Mesenchymal stem cell (in vitro differentiated cells and primary cell): Measurements from ENCODE around the gene CORO1C.

ENCODE experiments used
- DNase-seq: peaks from one replicate; pipeline ENCODE4 v3.0.0-alpha.2; 2013
- H2AFZ ChIP-seq: one replicate; pipeline ENCODE4 v1.6.1; 2013; ENCODE audit warnings: low read depth, mild to moderate bottlenecking, control low read depth, inconsistent platforms, low read length, moderate library complexity
- H2AK5ac ChIP-seq: 2 replicates; pipeline ENCODE4 v1.6.1; 2013; ENCODE audit warnings: low read length, moderate library complexity, mild to moderate bottlenecking, inconsistent platforms; ENCODE audit not compliant: severe bottlenecking
- H2BK120ac ChIP-seq: one replicate; pipeline ENCODE4 v1.6.1; 2013; ENCODE audit warnings: low read depth, mild to moderate bottlenecking, inconsistent platforms, low read length, moderate library complexity
- H2BK12ac ChIP-seq, 2 experiments: one replicate each; pipeline ENCODE4 v1.6.1; 2013; ENCODE audit warnings: inconsistent platforms in 2 of 2, low read length in 2 of 2, mild to moderate bottlenecking in 2 of 2, moderate library complexity in 2 of 2, control low read depth in 1 of 2
- H2BK15ac ChIP-seq: one replicate; pipeline ENCODE4 v1.6.1; 2013; ENCODE audit warnings: mild to moderate bottlenecking, low read depth, inconsistent platforms; ENCODE audit not compliant: poor library complexity, severe bottlenecking
- H2BK5ac ChIP-seq: 2 replicates; pipeline ENCODE4 v1.6.1; 2013; ENCODE audit warnings: low read depth, mild to moderate bottlenecking, low read length, control low read depth, inconsistent platforms; ENCODE audit not compliant: poor library complexity, severe bottlenecking
- H3K14ac ChIP-seq, 2 experiments: one replicate each; pipeline ENCODE4 v1.6.1; 2013; ENCODE audit warnings: inconsistent platforms in 2 of 2, low read length in 2 of 2, control low read depth in 1 of 2, mild to moderate bottlenecking in 1 of 2, moderate library complexity in 1 of 2
- H3K18ac ChIP-seq, 2 experiments: one replicate each; pipeline ENCODE4 v1.6.1; 2013; ENCODE audit warnings: inconsistent platforms in 2 of 2, low read length in 2 of 2, control low read depth in 1 of 2, low read depth in 1 of 2, mild to moderate bottlenecking in 1 of 2
- H3K23ac ChIP-seq, 2 experiments: one replicate each; pipeline ENCODE4 v1.6.1; 2013; ENCODE audit warnings: inconsistent platforms in 2 of 2, low read length in 2 of 2, mild to moderate bottlenecking in 2 of 2, moderate library complexity in 2 of 2, control low read depth in 1 of 2
- H3K27ac ChIP-seq: 2 replicates; pipeline ENCODE4 v1.5.1; 2013; ENCODE audit warnings: mild to moderate bottlenecking, moderate library complexity, low read length, control low read depth, inconsistent platforms; ENCODE audit not compliant: poor library complexity, severe bottlenecking
- H3K27me3 ChIP-seq, 2 experiments: 2 replicates each; pipeline versions ENCODE4 v1.6.1 to v1.7.0; 2013; ENCODE audit warnings: low read length in 2 of 2, mild to moderate bottlenecking in 2 of 2, moderate library complexity in 2 of 2, control low read depth in 1 of 2, inconsistent platforms in 1 of 2; ENCODE audit not compliant: control insufficient read depth in 1 of 2, insufficient read depth in 1 of 2
- H3K36me3 ChIP-seq, 2 experiments: 2 replicates each; pipeline versions ENCODE4 v1.6.1 to v1.7.0; 2013; ENCODE audit warnings: low read length in 2 of 2, control low read depth in 1 of 2, inconsistent platforms in 1 of 2, low read depth in 1 of 2, mild to moderate bottlenecking in 1 of 2; ENCODE audit not compliant: insufficient read depth in 2 of 2, control insufficient read depth in 1 of 2
- H3K4ac ChIP-seq, 2 experiments: one replicate each; pipeline ENCODE4 v1.6.1; 2013; ENCODE audit warnings: inconsistent platforms in 2 of 2, low read length in 2 of 2, mild to moderate bottlenecking in 2 of 2, moderate library complexity in 2 of 2, control low read depth in 1 of 2, low read depth in 1 of 2
- H3K4me1 ChIP-seq: 2 replicates; pipeline ENCODE4 v1.6.1; 2013; ENCODE audit warnings: low read depth, low read length, control low read depth; ENCODE audit not compliant: control insufficient read depth, insufficient read depth
- H3K4me2 ChIP-seq: 2 replicates; pipeline ENCODE4 v1.6.1; 2013; ENCODE audit warnings: low read length, mild to moderate bottlenecking, inconsistent platforms; ENCODE audit not compliant: poor library complexity, severe bottlenecking
- H3K4me3 ChIP-seq, 2 experiments: 2 replicates each; pipeline versions ENCODE4 v1.5.1 to v1.7.0; 2013; ENCODE audit warnings: low read length in 2 of 2, mild to moderate bottlenecking in 2 of 2, control low read depth in 1 of 2, low read depth in 1 of 2; ENCODE audit not compliant: insufficient read depth in 1 of 2
- H3K79me1 ChIP-seq: replicated peaks from 2 replicates; pipeline ENCODE4 v1.6.1; 2013; ENCODE audit warnings: mild to moderate bottlenecking, control low read depth, low read length, inconsistent platforms; ENCODE audit not compliant: poor library complexity, severe bottlenecking
- H3K9ac ChIP-seq: 2 replicates; pipeline ENCODE4 v1.7.0; 2013; ENCODE audit warnings: mild to moderate bottlenecking, low read length, moderate library complexity
- H3K9me3 ChIP-seq: 2 replicates; pipeline ENCODE4 v1.7.0; 2013; ENCODE audit warnings: mild to moderate bottlenecking, low read length; ENCODE audit not compliant: control insufficient read depth
- H4K8ac ChIP-seq: one replicate; pipeline ENCODE4 v1.6.1; 2013; ENCODE audit warnings: inconsistent platforms, mild to moderate bottlenecking, low read length, moderate library complexity
- H4K91ac ChIP-seq: one replicate; pipeline ENCODE4 v1.6.1; 2013; ENCODE audit warnings: mild to moderate bottlenecking, low read length, inconsistent platforms
- WGBS: methylation state at CpG from one replicate; pipeline ENCODE4 v1.1.7; 2013; ENCODE audit warnings: mixed read lengths; 5-methylcytosine and 5-hydroxymethylcytosine counted together

Gene CORO1C

DNA sequence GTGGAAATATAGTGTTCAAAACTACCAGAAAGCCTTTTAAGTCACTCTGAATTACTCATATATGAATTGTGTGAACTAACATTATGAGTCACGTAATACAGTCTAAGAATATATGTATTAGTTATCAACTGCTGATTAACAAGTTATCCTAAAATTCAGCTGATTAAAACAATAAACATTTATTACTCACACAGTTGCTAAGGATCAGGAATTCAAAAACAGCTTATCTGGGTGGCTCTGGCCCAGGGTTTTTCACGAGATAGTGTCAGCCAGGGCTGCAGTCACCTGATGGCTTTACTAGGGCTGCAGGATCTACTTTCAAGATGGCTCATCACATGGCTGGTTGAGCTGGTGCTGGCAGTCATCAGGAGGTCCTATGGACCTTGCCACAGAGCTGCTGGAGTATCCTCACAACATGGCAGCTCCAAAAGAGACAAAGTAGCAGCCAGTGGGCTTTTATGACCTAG, 36.5 kb downstream of the CORO1C start:
- Histone ChIP-seq H2BK15ac (no peak overlapping the region), H3K4ac (peak overlapping the region in 1 of 2 experiments; percentile 31)
- WGBS: 54% methylated on average over 1 of the region's 2 CpGs

DNA sequence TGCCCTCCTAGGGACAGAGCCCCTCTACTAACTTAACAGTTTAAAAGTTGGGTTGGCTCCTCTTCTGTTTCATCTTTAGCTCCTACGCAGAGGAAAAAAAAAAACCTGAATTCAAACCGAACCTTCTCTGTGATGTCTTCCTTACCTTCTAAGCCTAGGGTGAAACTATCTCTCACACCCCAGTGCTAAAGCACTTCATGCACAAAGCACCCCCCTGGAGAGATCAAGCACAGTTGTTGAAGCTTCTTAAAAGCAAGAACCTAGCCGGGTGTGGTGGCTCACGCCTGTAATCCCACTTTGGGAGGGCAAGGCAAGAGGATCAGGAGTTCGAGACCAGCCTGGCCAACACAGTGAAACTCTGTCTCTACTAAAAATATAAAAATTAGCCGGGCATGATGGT, 37.6 kb downstream of the CORO1C start:
- H2BK15ac ChIP-seq: no peak overlapping the region
- H2BK120ac ChIP-seq: no peak overlapping the region
- H4K8ac ChIP-seq: no peak overlapping the region
- H3K4ac ChIP-seq: peak overlapping the region; percentile 4 to 46
- H3K18ac ChIP-seq: peak overlapping the region in 1 of 2 experiments; percentile 63
- H3K23ac ChIP-seq: no peak overlapping the region
- no peaks in the 10 kb centered on the region for H3K27me3 ChIP-seq
- H2BK12ac ChIP-seq: no peak overlapping the region
- peaks cover 11 to 37% of the 10 kb centered on the region in 2 experiments for H3K36me3 ChIP-seq
- peaks cover 25% of the 10 kb centered on the region for H3K4me1 ChIP-seq
- H3K9ac ChIP-seq: peak overlapping the region; percentile 96
- peak overlapping the region; percentile 23 for H2AK5ac ChIP-seq
- H3K14ac ChIP-seq: no peak overlapping the region
- H3K4me3 ChIP-seq: no peak overlapping the region
- 87% methylated on average over 6 of the region's 6 CpGs for WGBS
- DNase-seq: no peak
- no peaks in the 10 kb centered on the region for H3K9me3 ChIP-seq
- no peaks in the 10 kb centered on the region for H3K79me1 ChIP-seq
- H3K4me2 ChIP-seq: no peak overlapping the region
- H3K27ac ChIP-seq: peak overlapping the region; percentile 55
- H4K91ac ChIP-seq: no peak overlapping the region
- H2BK5ac ChIP-seq: no peak overlapping the region
- no peak overlapping the region for H2AFZ ChIP-seq

More for the DNA sequence above, 36.5 kb downstream of the CORO1C start:
- H4K91ac ChIP-seq: no peak overlapping the region
- H3K4me1 ChIP-seq: peaks cover 25% of the 10 kb centered on the region
- no peaks in the 10 kb centered on the region for H3K9me3 ChIP-seq
- peak overlapping the region; percentile 16 to 67 for H3K18ac ChIP-seq
- peaks cover 11 to 48% of the 10 kb centered on the region in 2 experiments for H3K36me3 ChIP-seq
- no peak overlapping the region for H3K4me3 ChIP-seq
- H3K14ac ChIP-seq: no peak overlapping the region
- H3K27me3 ChIP-seq: no peaks in the 10 kb centered on the region
- DNase-seq: no peak
- no peak overlapping the region for H2BK120ac ChIP-seq
- H2AFZ ChIP-seq: no peak overlapping the region
- H3K9ac ChIP-seq: peak overlapping the region; percentile 89
- H3K79me1 ChIP-seq: no peaks in the 10 kb centered on the region
- peak overlapping the region; percentile 49 for H3K27ac ChIP-seq
- no peak overlapping the region for H2BK12ac ChIP-seq
- no peak overlapping the region for H3K23ac ChIP-seq
- no peak overlapping the region for H2BK5ac ChIP-seq
- H2AK5ac ChIP-seq: peak overlapping the region; percentile 80
- H3K4me2 ChIP-seq: no peak overlapping the region
- no peak overlapping the region for H4K8ac ChIP-seq

- H3K4me2 ChIP-seq: no peak overlapping the region
- H4K91ac ChIP-seq: no peak overlapping the region
- H3K9me3 ChIP-seq: no peaks in the 10 kb centered on the region
- H4K8ac ChIP-seq: no peak overlapping the region
- H3K9ac ChIP-seq: peak overlapping the region; percentile 96
- no peak overlapping the region for H2BK15ac ChIP-seq
- H3K23ac ChIP-seq: no peak overlapping the region
- peak overlapping the region; percentile 33 for H2AK5ac ChIP-seq
- peaks cover 27% of the 10 kb centered on the region for H3K4me1 ChIP-seq
- no peak overlapping the region for H2BK120ac ChIP-seq
- no peak overlapping the region for H3K14ac ChIP-seq
- no peaks in the 10 kb centered on the region for H3K27me3 ChIP-seq
- H3K27ac ChIP-seq: peak overlapping the region; percentile 99
- no peak overlapping the region for H3K18ac ChIP-seq
- H2AFZ ChIP-seq: no peak overlapping the region
- no peak for DNase-seq
- H3K4me3 ChIP-seq: no peak overlapping the region
- H2BK5ac ChIP-seq: no peak overlapping the region
- WGBS: 93% methylated on average over 3 of the region's 6 CpGs
- peaks cover 11 to 34% of the 10 kb centered on the region in 2 experiments for H3K36me3 ChIP-seq
- no peak overlapping the region for H2BK12ac ChIP-seq
- no peak overlapping the region for H3K4ac ChIP-seq
- H3K79me1 ChIP-seq: no peaks in the 10 kb centered on the region
Measured at GRCh38 chr12:108693186-108693730, 38.1 kb downstream of the CORO1C start.

GRCh38 chr12:108691998-108692808, 39.1 kb downstream of the CORO1C start:
- H3K4me2 ChIP-seq: peak overlapping the region; percentile 24
- WGBS: 36% methylated on average over 9 of the region's 9 CpGs
- H3K9me3 ChIP-seq: no peaks in the 10 kb centered on the region
- H3K27me3 ChIP-seq: no peaks in the 10 kb centered on the region
- peak overlapping the region in 1 of 2 experiments; percentile 46 for H3K4me3 ChIP-seq
- no peak overlapping the region for H2AFZ ChIP-seq
- peak; percentile 81 for DNase-seq
- H3K14ac ChIP-seq: peak overlapping the region in 1 of 2 experiments; percentile 61
- peak overlapping the region; percentile 90 to 95 for H3K18ac ChIP-seq
- H3K27ac ChIP-seq: peak overlapping the region; percentile 99
- peak overlapping the region; percentile 88 for H4K8ac ChIP-seq
- peak overlapping the region; percentile 96 for H3K9ac ChIP-seq
- H3K79me1 ChIP-seq: no peaks in the 10 kb centered on the region
- H2BK12ac ChIP-seq: peak overlapping the region; percentile 69 to 84
- no peak overlapping the region for H2BK15ac ChIP-seq
- peak overlapping the region; percentile 81 to 89 for H3K4ac ChIP-seq
- H2BK120ac ChIP-seq: peak overlapping the region; percentile 75
- H4K91ac ChIP-seq: peak overlapping the region; percentile 98
- H3K36me3 ChIP-seq: peaks cover 9 to 27% of the 10 kb centered on the region in 2 experiments
- peak overlapping the region; percentile 94 for H2AK5ac ChIP-seq
- H2BK5ac ChIP-seq: peak overlapping the region; percentile 54
- peak overlapping the region in 1 of 2 experiments; percentile 23 for H3K23ac ChIP-seq
- peaks cover 24% of the 10 kb centered on the region for H3K4me1 ChIP-seq
